ENCODE results near the gene RECQL. TPM values are rescaled to one million over a fixed set of nuclear protein-coding genes. Genes with fewer than 3 reads are reported as not detected.

Gene RECQL
- total and polyA plus RNA-seq, 2 of the 8 experiments (the other 6 are each of a cell fraction or from before 2014, with no cell fraction given): 8.1 to 40.3 TPM

DNA sequence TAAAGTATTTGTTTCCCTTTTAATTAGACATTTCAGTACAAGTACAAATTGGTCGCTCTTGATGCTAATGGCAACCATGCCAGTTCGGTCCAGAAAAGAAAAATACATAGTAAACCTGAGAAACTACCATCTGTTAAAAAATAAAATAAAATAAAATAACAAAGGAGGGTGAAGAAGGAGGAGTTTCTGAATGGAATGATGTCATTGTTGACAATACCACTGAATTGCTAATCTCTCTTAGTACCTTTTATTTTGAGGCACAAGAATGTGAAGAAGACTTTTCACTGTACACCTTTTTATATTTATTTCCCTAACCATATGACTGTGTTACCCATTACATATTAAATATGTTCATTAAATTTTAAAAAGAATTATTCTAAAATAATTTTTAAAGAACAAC lies 44.1 kb upstream of the RECQL start:
- Histone ChIP-seq H3K18ac (ENCODE audit: extremely low read depth, low read length) (no peak overlapping the region), H4K20me1 (replicated peaks in 1 of 2; ENCODE audit: control insufficient read depth in 1 of 2, insufficient read depth in 2 of 2, low read length in 2 of 2) (no peaks in the 10 kb centered on the region), H3K9me3 (ENCODE audit: insufficient read depth in 2 of 2, low read depth in 1 of 2, low read length in 1 of 2) (no peaks in the 10 kb centered on the region), H3K23me2 (ENCODE audit: low read depth, low read length) (no peaks in the 10 kb centered on the region; the same call in 1 of the 2 replicates), H3K4ac (replicated peaks; ENCODE audit: insufficient read length, low read depth, low read length) (no peak overlapping the region), H4K8ac (ENCODE audit: extremely low read depth, insufficient read depth, low read length) (no peak overlapping the region), H2AK5ac (ENCODE audit: low read depth, low read length) (no peak overlapping the region), H2BK20ac (ENCODE audit: low read length) (no peak overlapping the region), H4K91ac (replicated peaks; ENCODE audit: insufficient read length, low read length) (no peak overlapping the region), H2BK15ac (ENCODE audit: low read length) (no peak overlapping the region), H3K4me3 (ENCODE audit: extremely low read depth in 1 of 4, insufficient read depth in 2 of 4, low read depth in 3 of 4, low read length in 4 of 4) (no peak overlapping the region), H3K23ac (ENCODE audit: insufficient read length) (no peak overlapping the region), H2BK5ac (ENCODE audit: low read depth, low read length) (no peak overlapping the region), H3K79me1 (ENCODE audit: low read depth, low read length) (no peaks in the 10 kb centered on the region), H2BK12ac (ENCODE audit: low read depth, low read length) (no peak overlapping the region), H3K27me3 (replicated peaks in 1 of 4; ENCODE audit: control insufficient read depth in 3 of 4, extremely low read depth in 1 of 4, insufficient read depth in 3 of 4, low read length in 3 of 4) (no peaks in the 10 kb centered on the region), H3K27ac (ENCODE audit: low read depth, low read length) (no peak overlapping the region), H2AFZ (ENCODE audit: low read length) (no peak overlapping the region), H3K14ac (ENCODE audit: insufficient read length) (no peak overlapping the region), H3K36me3 (ENCODE audit: control insufficient read depth in 2 of 4, insufficient read depth in 4 of 4, low read length in 3 of 4) (no peaks in the 10 kb centered on the region), H3K4me2 (ENCODE audit: insufficient read depth in 1 of 2, low read depth in 2 of 2, low read length in 2 of 2) (no peak overlapping the region), H2BK120ac (replicated peaks; ENCODE audit: low read depth, low read length) (no peak overlapping the region), H3K4me1 (replicated peaks in 1 of 4; ENCODE audit: control insufficient read depth in 3 of 4, insufficient read depth in 4 of 4, low read length in 3 of 4) (no peaks in the 10 kb centered on the region), H3K79me2 (ENCODE audit: control insufficient read depth in 1 of 2, insufficient read depth in 2 of 2, low read length in 2 of 2) (no peaks in the 10 kb centered on the region), H3K56ac (replicated peaks; ENCODE audit: insufficient read length, low read depth, low read length) (no peak overlapping the region), H3K9ac (replicated peaks in 1 of 4; ENCODE audit: extremely low read depth in 1 of 4, low read depth in 3 of 4, low read length in 3 of 4) (no peak overlapping the region), H4K5ac (ENCODE audit: insufficient read length, low read depth, low read length) (no peak overlapping the region)
- DNase-seq (ENCODE audit: low read depth in 1 of 2, low spot score in 2 of 2) (no peak), FAIRE-seq (no peak)
- ChIA-PET CTCF (ENCODE audit: partially characterized antibody) (interaction anchor here (0.6 kb wide), 1 partner anchor 29 kb away, joined by 3 read pairs; no protein-coding TSS in a partner anchor), POLR2A (ENCODE audit: partially characterized antibody) (no interaction called here)
- WGBS, 2 experiments (ENCODE audit: extremely low coverage in 1 of 2, insufficient coverage in 1 of 2, insufficient read length in 1 of 2, insufficient replicate concordance in 2 of 2, low coverage in 1 of 2, low lambda C conversion rate in 2 of 2, missing lambda C conversion rate in 1 of 2): 93% methylated on average over 2 of the region's 2 CpGs; no CpG with 5 or more reads in 1 of the 2 experiments
- TF ChIP-seq TCF12 (IDR thresholded peaks at IDR 0.05; ENCODE audit: low read depth, low read length): no peak
- no peak for TF ChIP-seq POLR2A (IDR thresholded peaks at IDR 0.05; ENCODE audit: control extremely low read depth in 1 of 2, low read depth in 2 of 2, low read length in 2 of 2)
- TF ChIP-seq ZNF274 (IDR thresholded peaks at IDR 0.05; ENCODE audit: borderline replicate concordance, extremely low read depth, low read length): no peak
- no peak for TF ChIP-seq NANOG (IDR thresholded peaks at IDR 0.05; ENCODE audit: insufficient read depth, low read depth, low read length, poor library complexity, severe bottlenecking)
- no peak for TF ChIP-seq POLR2AphosphoS5 (IDR thresholded peaks at IDR 0.05; ENCODE audit: low read depth, low read length)

Data from H1 (cell line).